Kidney glomerular epithelial cell (primary cell): ENCODE measurements around the gene EGFL6.
"Not testable (repeated sequence)": the region's sequence is repeated elsewhere in the genome, so short reads cannot be mapped to it uniquely, and the experiment has no call there.

Experiments
- DNase-seq: peaks from one replicate; lab custom pipeline; 2025; lab: John Stamatoyannopoulos, UW

The EGFL6 gene

GRCh38 chrX:13590914-13591313, 21.5 kb downstream of the EGFL6 start:
- DNase-seq = no peak

GRCh38 chrX:13597874-13598273, 28.5 kb downstream of the EGFL6 start:
- no peak for DNase-seq

GRCh38 chrX:13598877-13599276, 29.5 kb downstream of the EGFL6 start:
- no peak for DNase-seq

GRCh38 chrX:13599491-13599890, 30.1 kb downstream of the EGFL6 start:
- DNase-seq = no peak

- DNase-seq = no peak
Observed at GRCh38 chrX:13605611-13606010, 36.2 kb downstream of the EGFL6 start.

- no peak for DNase-seq
Observed at GRCh38 chrX:13607331-13607995, 38.1 kb downstream of the EGFL6 start.

- DNase-seq = no peak
Observed at GRCh38 chrX:13607996-13608365, 38.6 kb downstream of the EGFL6 start.

- no peak for DNase-seq
Observed at GRCh38 chrX:13614154-13614553, 44.8 kb downstream of the EGFL6 start.

GRCh38 chrX:13620207-13620606, 50.8 kb downstream of the EGFL6 start:
- no peak for DNase-seq

GRCh38 chrX:13622401-13622964, 53.1 kb downstream of the EGFL6 start:
- DNase-seq = no peak

- DNase-seq = no peak
Observed at GRCh38 chrX:13627306-13627705, 57.9 kb downstream of the EGFL6 start.

- not testable (repeated sequence) for DNase-seq
Observed at GRCh38 chrX:13637224-13637623, 67.8 kb downstream of the EGFL6 start.

- no peak for DNase-seq
Observed at GRCh38 chrX:13638021-13638420, 68.6 kb downstream of the EGFL6 start.

- DNase-seq = no peak
Observed at GRCh38 chrX:13638826-13639225, 69.4 kb downstream of the EGFL6 start.

- not testable (repeated sequence) for DNase-seq
Observed at GRCh38 chrX:13641684-13642083, 72.3 kb downstream of the EGFL6 start.

- DNase-seq = no peak
Observed at GRCh38 chrX:13645464-13646153, 76.2 kb downstream of the EGFL6 start.

GRCh38 chrX:13646154-13646549, 76.8 kb downstream of the EGFL6 start:
- DNase-seq = peak; percentile 42

- DNase-seq = no peak
Observed at GRCh38 chrX:13647709-13648212, 78.4 kb downstream of the EGFL6 start.

- not testable (repeated sequence) for DNase-seq
Observed at GRCh38 chrX:13648336-13648735, 78.9 kb downstream of the EGFL6 start.

GRCh38 chrX:13649838-13650237, 80.4 kb downstream of the EGFL6 start:
- DNase-seq = no peak

- DNase-seq = no peak
Observed at GRCh38 chrX:13650318-13650717, 80.9 kb downstream of the EGFL6 start.

- DNase-seq = no peak
Observed at GRCh38 chrX:13651150-13651549, 81.7 kb downstream of the EGFL6 start.

- DNase-seq = peak; percentile 63
Observed at GRCh38 chrX:13652287-13652793, 82.9 kb downstream of the EGFL6 start.
